ENCODE measurements around the gene S100A14. TPM values are rescaled to one million over a fixed set of nuclear protein-coding genes. Genes with fewer than 3 reads are reported as not detected.

The S100A14 gene
- under 1 TPM in 1 of 4 donors, not detected in 3; 0.22 TPM for total RNA-seq
- under 1 TPM; 0.38 to 0.48 (median 0.39) TPM for polyA plus RNA-seq
- long read RNA-seq, donor 1: 0 reads
- long read RNA-seq, donor 2: 0 reads

GRCh38 chr1:153616144-153616916 lies at the start of gene S100A14:
Gene S100A14, minus strand, starts transcription at chr1:153616325. Its CDS starts 467 bp downstream, at chr1:153615858.
- ATAC-seq (no peak), DNase-seq (peak in 1 of 2 donors; percentile 59)
- Histone ChIP-seq H3K4me1 (peaks cover 8% of the 10 kb centered on the region), H3K27me3 (ENCODE audit: insufficient read depth in 3 of 3, low read length in 2 of 3) (no peaks in the 10 kb centered on the region), H3K36me3 (ENCODE audit: insufficient read depth in 1 of 2, low read depth in 1 of 2) (peaks cover 0 to 32% of the 10 kb centered on the region in 2 donors), H3K9me3 (no peaks in the 10 kb centered on the region), H3K27ac (no peak within 1 kb of the TSS), H3K4me3 (no peak within 1 kb of the TSS)
- intact Hi-C loops (cut with DNase I): loop anchor here (2.0 to 5.0 kb wide), 2 partner anchors 44 to 104 kb away; no protein-coding TSS in a partner anchor
- WGBS, 3 donors: 64 to 80% (median 67%) methylated on average over 9 to 10 of the region's 10 CpGs
- TF ChIP-seq, protein P1, sequence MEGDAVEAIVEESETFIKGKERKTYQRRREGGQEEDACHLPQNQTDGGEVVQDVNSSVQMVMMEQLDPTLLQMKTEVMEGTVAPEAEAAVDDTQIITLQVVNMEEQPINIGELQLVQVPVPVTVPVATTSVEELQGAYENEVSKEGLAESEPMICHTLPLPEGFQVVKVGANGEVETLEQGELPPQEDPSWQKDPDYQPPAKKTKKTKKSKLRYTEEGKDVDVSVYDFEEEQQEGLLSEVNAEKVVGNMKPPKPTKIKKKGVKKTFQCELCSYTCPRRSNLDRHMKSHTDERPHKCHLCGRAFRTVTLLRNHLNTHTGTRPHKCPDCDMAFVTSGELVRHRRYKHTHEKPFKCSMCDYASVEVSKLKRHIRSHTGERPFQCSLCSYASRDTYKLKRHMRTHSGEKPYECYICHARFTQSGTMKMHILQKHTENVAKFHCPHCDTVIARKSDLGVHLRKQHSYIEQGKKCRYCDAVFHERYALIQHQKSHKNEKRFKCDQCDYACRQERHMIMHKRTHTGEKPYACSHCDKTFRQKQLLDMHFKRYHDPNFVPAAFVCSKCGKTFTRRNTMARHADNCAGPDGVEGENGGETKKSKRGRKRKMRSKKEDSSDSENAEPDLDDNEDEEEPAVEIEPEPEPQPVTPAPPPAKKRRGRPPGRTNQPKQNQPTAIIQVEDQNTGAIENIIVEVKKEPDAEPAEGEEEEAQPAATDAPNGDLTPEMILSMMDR (IDR thresholded peaks at IDR 0.05): no peak

GRCh38 chr1:153663211-153663610 lies 47.1 kb upstream of the S100A14 start:
- Histone ChIP-seq H3K4me1 (peaks cover 9% of the 10 kb centered on the region), H3K36me3 (ENCODE audit: insufficient read depth in 1 of 2, low read depth in 1 of 2) (peaks cover 36 to 90% of the 10 kb centered on the region in 2 donors), H3K4me3 (no peak overlapping the region), H3K27me3 (ENCODE audit: insufficient read depth in 3 of 3, low read length in 2 of 3) (no peaks in the 10 kb centered on the region), H3K9me3 (no peaks in the 10 kb centered on the region), H3K27ac (peak overlapping the region; percentile 17)
- intact Hi-C loops (cut with DNase I): no loop called here
- TF ChIP-seq, protein P1 (IDR thresholded peaks at IDR 0.05): no peak
- no peak for DNase-seq
- WGBS, 3 donors: 80 to 82% (median 81%) methylated on average over 5 of the region's 5 CpGs
- ATAC-seq: no peak

GRCh38 chr1:153662269-153662668 lies 46.1 kb upstream of the S100A14 start:
- 33 to 56% (median 46%) methylated on average over 2 of the region's 2 CpGs for WGBS, 3 donors
- peaks cover 35 to 80% of the 10 kb centered on the region in 2 donors for H3K36me3 ChIP-seq (ENCODE audit: insufficient read depth in 1 of 2, low read depth in 1 of 2)
- TF ChIP-seq, protein P1 (IDR thresholded peaks at IDR 0.05): no peak

DNA sequence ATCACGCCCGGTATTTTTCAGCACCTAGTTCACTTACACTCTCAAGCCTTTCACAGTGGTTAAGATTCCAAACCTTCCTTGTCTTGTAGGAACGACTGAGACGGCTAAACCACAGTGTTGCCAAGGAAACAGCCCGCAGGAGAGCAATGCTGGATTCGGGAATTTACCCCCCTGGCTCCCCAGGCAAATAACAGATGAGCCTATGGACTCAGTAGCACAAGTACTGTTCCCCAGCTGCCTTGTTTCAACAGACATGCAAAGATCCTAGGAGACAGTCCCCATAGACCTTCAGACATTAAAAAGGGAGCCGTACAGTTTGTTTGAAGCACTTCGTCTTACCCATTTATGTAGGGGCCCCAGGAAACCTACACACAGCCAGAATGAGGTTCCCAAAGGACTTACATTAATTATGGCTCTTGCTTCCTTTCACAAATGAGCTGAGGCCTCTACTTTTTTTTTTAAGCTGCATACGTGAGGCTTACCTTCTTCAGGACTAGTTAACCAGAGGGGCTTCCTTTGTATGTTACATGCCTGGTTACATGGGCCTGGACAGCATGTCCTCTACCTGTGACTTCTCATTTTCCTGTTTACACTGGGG lies 45.1 kb upstream of the S100A14 start:
- no peak overlapping the region for H3K4me3 ChIP-seq
- no peaks in the 10 kb centered on the region for H3K9me3 ChIP-seq
- peaks cover 9% of the 10 kb centered on the region for H3K4me1 ChIP-seq
- TF ChIP-seq, protein P1 (IDR thresholded peaks at IDR 0.05): no peak
- peaks cover 30 to 70% of the 10 kb centered on the region in 2 donors for H3K36me3 ChIP-seq (ENCODE audit: insufficient read depth in 1 of 2, low read depth in 1 of 2)
- WGBS, 3 donors: 56 to 57% (median 56%) methylated on average over 9 of the region's 9 CpGs
- no peak for ATAC-seq
- no peak overlapping the region for H3K27ac ChIP-seq
- intact Hi-C loops (cut with DNase I): no loop called here
- DNase-seq: no peak
- H3K27me3 ChIP-seq (ENCODE audit: insufficient read depth in 3 of 3, low read length in 2 of 3): no peaks in the 10 kb centered on the region

More at GRCh38 chr1:153662269-153662668, 46.1 kb upstream of the S100A14 start:
- peak overlapping the region; percentile 17 for H3K27ac ChIP-seq
- no peaks in the 10 kb centered on the region for H3K27me3 ChIP-seq (ENCODE audit: insufficient read depth in 3 of 3, low read length in 2 of 3)
- ATAC-seq: no peak
- DNase-seq: no peak
- peaks cover 9% of the 10 kb centered on the region for H3K4me1 ChIP-seq
- no peak overlapping the region for H3K4me3 ChIP-seq
- intact Hi-C loops (cut with DNase I): no loop called here
- H3K9me3 ChIP-seq: no peaks in the 10 kb centered on the region
